Measurements from ENCODE around the gene SLC22A14.
"Not testable (repeated sequence)": the region's sequence is repeated elsewhere in the genome, so short reads cannot be mapped to it uniquely, and the experiment has no call there.

The SLC22A14 gene

DNA sequence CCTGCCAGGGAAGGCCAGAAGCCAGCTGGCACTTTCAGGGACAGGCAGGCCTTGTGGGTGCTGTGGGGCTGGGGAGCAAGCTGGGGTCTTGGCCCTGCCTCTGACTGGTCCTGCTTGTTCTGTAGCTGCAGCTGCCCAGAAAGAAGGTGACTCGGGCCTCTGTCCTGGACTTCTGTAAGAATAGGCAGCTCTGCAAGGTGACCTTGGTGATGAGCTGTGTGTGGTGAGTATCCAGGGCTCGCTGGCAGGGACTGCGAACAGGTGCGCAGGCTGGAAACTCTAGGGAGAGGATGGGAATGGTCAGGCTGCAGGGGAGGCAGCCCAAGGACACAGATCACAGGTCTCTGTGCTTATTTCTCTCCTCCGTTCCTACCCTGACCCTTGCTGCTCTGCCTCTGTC lies 31.2 kb downstream of the SLC22A14 start:
- DNase-seq, result no peak

DNA sequence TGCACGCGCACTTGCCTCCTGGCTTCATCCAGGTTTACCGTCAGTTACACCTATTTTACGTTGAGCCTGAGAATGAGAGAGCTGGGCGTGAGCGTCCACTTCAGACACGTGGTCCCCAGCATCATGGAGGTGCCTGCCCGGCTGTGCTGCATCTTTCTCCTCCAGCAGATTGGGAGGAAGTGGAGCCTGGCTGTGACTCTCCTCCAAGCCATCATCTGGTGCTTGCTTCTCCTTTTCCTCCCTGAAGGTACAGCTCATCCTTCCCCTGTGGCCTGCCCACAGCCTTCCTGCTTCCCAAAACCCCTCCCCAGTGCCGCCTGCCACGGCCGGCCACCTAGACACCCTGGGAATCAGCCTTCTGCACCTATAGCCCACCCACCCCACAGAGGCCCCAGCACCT lies 31.6 kb downstream of the SLC22A14 start:
- no peak for DNase-seq

- DNase-seq, result no peak
These were observed 32.1 kb downstream of the SLC22A14 start for GRCh38 chr3:38314112-38314763.

DNA sequence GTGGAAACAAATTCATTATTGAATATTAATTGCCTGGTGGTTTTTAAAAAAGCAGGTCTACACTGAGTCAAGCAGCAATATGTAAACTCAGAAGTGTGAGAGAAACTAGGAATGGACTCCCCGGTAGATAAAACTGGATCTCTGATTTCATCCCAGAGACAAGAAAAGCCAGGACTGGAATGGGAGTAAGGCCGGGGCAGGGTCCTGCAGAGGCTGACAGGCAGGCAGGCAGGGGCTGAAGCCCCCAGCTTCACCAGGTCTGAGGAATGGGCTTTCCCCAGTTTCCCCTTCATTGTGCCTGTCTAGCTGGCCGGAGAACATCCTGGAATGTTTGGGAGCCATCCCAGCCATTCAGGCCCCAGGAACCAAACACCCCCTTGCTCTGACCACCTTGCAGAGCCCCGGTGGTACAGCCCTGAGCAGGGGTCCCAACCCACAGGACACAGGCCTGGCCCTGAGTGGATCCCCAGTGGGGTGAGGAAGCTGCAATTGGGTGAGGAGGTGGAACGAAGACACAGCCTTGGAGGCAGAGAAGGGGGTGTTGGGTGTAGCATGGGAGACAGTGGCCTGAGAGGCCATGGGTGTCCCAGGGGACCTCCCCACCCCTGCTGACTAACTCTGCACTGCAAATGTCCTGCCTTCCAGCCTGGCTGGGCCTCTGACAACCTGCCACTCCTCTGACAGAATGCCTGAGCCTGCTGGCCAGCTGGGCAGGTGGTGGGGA lies 32.8 kb downstream of the SLC22A14 start:
- no peak for DNase-seq

- no peak for DNase-seq
These were observed 33.6 kb downstream of the SLC22A14 start for GRCh38 chr3:38315488-38316230.

DNA sequence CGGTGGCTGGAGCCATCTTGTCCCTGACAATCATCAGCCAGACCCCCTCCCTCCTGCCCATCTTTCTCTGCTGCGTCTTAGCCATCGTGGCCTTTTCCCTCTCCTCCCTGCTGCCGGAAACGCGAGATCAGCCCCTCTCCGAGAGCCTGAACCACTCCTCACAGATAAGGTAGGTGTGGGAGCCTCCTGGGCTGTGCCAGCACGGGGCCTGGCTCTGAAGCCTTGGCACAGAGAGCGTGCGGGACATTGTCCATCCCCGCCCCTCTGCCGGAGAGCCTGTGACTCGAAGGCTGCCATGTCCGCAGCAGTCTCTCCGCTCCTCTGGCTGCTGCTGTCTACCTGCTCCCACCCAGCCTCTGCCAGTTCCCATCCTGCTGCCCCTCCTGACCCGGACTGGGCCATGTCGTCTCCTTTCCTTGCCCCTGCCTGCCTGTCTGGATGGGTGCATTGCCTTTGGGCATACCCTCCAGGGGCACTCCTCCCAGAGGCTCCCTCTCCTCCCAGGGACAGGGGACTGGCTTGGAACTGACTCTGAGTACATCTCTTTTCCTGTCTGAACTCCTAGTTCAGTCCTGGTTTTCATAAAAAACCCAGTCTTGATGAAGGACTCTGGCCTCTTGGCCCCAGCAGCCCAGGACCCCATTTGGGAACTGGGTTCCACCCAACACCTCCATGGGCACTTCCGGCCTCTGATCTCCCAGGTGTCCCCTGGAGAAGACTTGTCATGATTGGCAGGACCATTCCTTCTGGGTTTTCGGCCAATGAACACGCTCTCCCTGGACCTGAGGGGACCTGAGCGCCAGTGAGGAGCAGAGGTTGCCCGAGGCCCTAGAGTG lies 34.5 kb downstream of the SLC22A14 start:
- no peak for DNase-seq

GRCh38 chr3:38317192-38317759 lies 35.2 kb downstream of the SLC22A14 start:
- no peak for DNase-seq

GRCh38 chr3:38318766-38319671 lies 36.9 kb downstream of the SLC22A14 start:
- no peak for DNase-seq

DNA sequence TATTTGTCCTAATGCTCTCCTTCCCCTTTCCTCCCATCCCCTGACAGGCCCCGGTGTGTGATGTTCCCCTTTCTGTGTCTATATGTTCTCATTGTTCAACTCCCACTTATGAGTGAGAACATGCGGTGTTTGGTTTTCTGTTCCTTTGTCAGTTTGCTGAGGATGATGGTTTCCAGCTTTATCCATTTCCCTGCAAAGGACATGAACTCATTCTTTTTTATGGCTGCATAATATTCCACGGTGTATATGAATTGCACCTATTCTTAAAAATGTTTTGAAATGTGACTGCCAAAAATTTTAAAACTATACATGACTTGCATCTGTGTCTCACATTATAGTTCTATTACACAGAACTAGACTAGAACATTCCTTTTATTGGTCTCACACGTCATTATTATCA lies 38.5 kb downstream of the SLC22A14 start:
- not testable (repeated sequence) for DNase-seq

DNA sequence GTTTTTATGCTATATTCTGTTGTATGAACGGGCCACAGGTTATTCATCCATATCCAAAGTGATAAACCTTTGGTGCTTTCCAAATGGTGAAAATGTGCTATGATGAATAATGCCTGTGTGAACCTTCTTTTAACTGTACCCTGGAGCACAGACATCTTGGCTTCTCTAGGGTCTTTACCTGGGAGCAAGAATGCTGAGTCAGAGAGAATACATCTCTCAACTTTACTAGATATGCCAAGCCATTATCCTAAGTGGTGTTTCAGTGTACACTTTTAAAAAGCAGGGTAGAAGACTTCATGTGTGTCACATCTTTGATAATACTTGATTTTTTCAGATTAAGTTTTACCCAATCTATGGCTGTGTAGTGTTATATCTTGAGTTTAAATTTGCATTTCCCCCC lies 41.0 kb downstream of the SLC22A14 start:
- DNase-seq, result no peak

- no peak for DNase-seq
These were observed 43.2 kb downstream of the SLC22A14 start for GRCh38 chr3:38325256-38325655.

GRCh38 chr3:38327335-38328009 lies 45.4 kb downstream of the SLC22A14 start:
- no peak for DNase-seq

- no peak for DNase-seq
These were observed 49.3 kb downstream of the SLC22A14 start for GRCh38 chr3:38331257-38332022.

- no peak for DNase-seq
These were observed 50.1 kb downstream of the SLC22A14 start for GRCh38 chr3:38332201-38332600.

- no peak for DNase-seq
These were observed 52.3 kb downstream of the SLC22A14 start for GRCh38 chr3:38334142-38335055.

GRCh38 chr3:38335263-38335662 lies 53.2 kb downstream of the SLC22A14 start:
- no peak for DNase-seq

DNA sequence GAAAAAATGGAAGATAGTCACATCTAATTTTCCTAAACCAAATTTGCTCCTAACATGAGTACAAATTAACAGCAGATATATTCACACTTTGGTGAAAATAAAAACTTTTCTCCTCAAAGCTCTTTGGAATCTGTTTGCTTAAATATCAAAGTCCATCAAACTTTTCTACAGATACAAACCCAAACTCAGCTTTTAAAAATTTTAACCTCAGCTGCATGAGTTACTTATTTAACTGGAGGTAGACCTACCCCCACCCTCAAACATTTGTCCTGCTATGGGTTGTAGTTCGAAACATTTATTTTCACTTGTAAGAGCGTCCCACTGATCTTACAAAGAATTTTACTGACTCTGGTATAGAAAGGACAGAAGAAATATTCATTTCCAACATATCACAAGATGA lies 55.6 kb downstream of the SLC22A14 start:
- DNase-seq, result no peak

Data from nucleus accumbens (tissue), 56 donors.